HepG2 (cell line): ENCODE results near the gene ELP5. TPM values are rescaled to one million over a fixed set of nuclear protein-coding genes. Genes with fewer than 3 reads are reported as not detected.

ENCODE experiments used
- ATAC-seq: fragments of 200-7000 bp; cut with Tn5 transposase; 3 replicates; pipeline ENCODE4 v1.9.1; 2020; ENCODE audit warnings: mild to moderate bottlenecking, moderate library complexity
- BruUV-seq: library from RNA; stranded (reverse); fragments of 400-500 nt; replicated peaks from 2 replicates; lab custom pipeline; 2021; lab: Mats Ljungman, UMichigan
- CTCF ChIA-PET: fragments of 300-600 bp; formaldehyde crosslinking; extraction: SDS; loops from one replicate; lab custom pipeline; 2021; ENCODE audit warnings: low total read pairs, inconsistent platforms, low intra/inter-chr PET ratio; lab: Yijun Ruan, JAX
- POLR2A ChIA-PET: fragments of 350-600 bp; sonication (Branson Sonifier 250); formaldehyde crosslinking; loops from one replicate; lab custom pipeline; 2020; ENCODE audit warnings: antibody characterized with exemption, inconsistent platforms; lab: Yijun Ruan, JAX
- DNase-seq: peaks from one replicate; pipeline ENCODE4 v3.0.0-alpha.2; 2015; ENCODE audit warnings: low spot score
- FAIRE-seq: peaks from 3 replicates; lab custom pipeline; 2011; peaks lifted over from hg19 to GRCh38; lab: Jason Lieb, UNC
- H2AFZ ChIP-seq: one replicate; pipeline ENCODE4 v1.6.1; 2011; ENCODE audit warnings: low read length, inconsistent platforms
- H3K27ac ChIP-seq: fragments of 300-600 bp; 3 replicates; pipeline ENCODE4 v1.8.0; 2011; ENCODE audit warnings: mixed run types, mild to moderate bottlenecking, mixed read lengths, low read length, inconsistent platforms; ENCODE audit not compliant: insufficient read depth; ENCODE audit errors: extremely low read length
- H3K27me3 ChIP-seq, 2 experiments: fragments of 200-600 bp in 1 of 2; 2 replicates in 1 of 2; 3 replicates in 1 of 2; pipeline versions ENCODE4 v1.6.0 to v1.8.0; 2011; ENCODE audit warnings: low read length in 2 of 2, mild to moderate bottlenecking in 2 of 2, moderate library complexity in 2 of 2, inconsistent platforms in 1 of 2; ENCODE audit not compliant: insufficient read depth in 2 of 2, control insufficient read depth in 1 of 2
- H3K36me3 ChIP-seq, 2 experiments: fragments of 200-600 bp in 1 of 2; replicated peaks in 1 of 2; 2 replicates in 1 of 2; 3 replicates in 1 of 2; pipeline versions ENCODE4 v1.5.1 to v1.8.0; 2011; ENCODE audit warnings: low read length in 2 of 2, inconsistent platforms in 1 of 2; ENCODE audit not compliant: insufficient read depth in 2 of 2, control insufficient read depth in 1 of 2
- H3K4me1 ChIP-seq: 2 replicates; pipeline ENCODE4 v1.5.1; 2012; ENCODE audit warnings: low read length, inconsistent platforms; ENCODE audit not compliant: insufficient read depth
- H3K4me2 ChIP-seq: 2 replicates; pipeline ENCODE4 v1.6.0; 2011; ENCODE audit warnings: low read depth, low read length, inconsistent platforms
- H3K4me3 ChIP-seq, 3 experiments: fragments of 200-600 bp in 1 of 3; sonication (generic), shearing (Covaris generic) in 1 of 3; replicated peaks in 1 of 3; 2 replicates each; pipeline ENCODE4 v1.5.1; 2011 to 2016; ENCODE audit warnings: low read length in 3 of 3, inconsistent platforms in 2 of 3, low read depth in 2 of 3, mild to moderate bottlenecking in 2 of 3, control low read depth in 1 of 3, mixed read lengths in 1 of 3; ENCODE audit not compliant: insufficient read depth in 1 of 3
- H3K79me2 ChIP-seq: one replicate; pipeline ENCODE4 v1.6.1; 2011; ENCODE audit warnings: low read length, inconsistent platforms; ENCODE audit not compliant: insufficient read depth
- H3K9ac ChIP-seq: 2 replicates; pipeline ENCODE4 v1.6.0; 2011; ENCODE audit warnings: mild to moderate bottlenecking, low read depth, low read length, inconsistent platforms; ENCODE audit not compliant: insufficient read depth
- H3K9me3 ChIP-seq: 2 replicates; pipeline ENCODE4 v1.5.1; 2012; ENCODE audit warnings: mild to moderate bottlenecking, low read length
- H4K20me1 ChIP-seq: 2 replicates; pipeline ENCODE4 v1.6.0; 2011; ENCODE audit warnings: inconsistent platforms, mild to moderate bottlenecking, low read length, moderate library complexity; ENCODE audit not compliant: insufficient read depth
- EEA1 ChIP-seq: sonication (generic); formaldehyde crosslinking; IDR thresholded peaks from 2 replicates; pipeline ENCODE4 v1.5.1; 2020; ENCODE audit warnings: mild to moderate bottlenecking, missing genetic modification reagents, borderline replicate concordance
- FOXO1 ChIP-seq: sonication (generic); formaldehyde crosslinking; IDR thresholded peaks from 2 replicates; pipeline ENCODE4 v1.4.0; 2020; ENCODE audit warnings: missing genetic modification reagents
- GFI1 ChIP-seq: sonication (generic); formaldehyde crosslinking; IDR thresholded peaks from 2 replicates; pipeline ENCODE4 v1.5.0; 2020; ENCODE audit warnings: missing genetic modification reagents, mild to moderate bottlenecking, borderline replicate concordance
- HHEX ChIP-seq: IDR thresholded peaks from 2 replicates; pipeline ENCODE4 v1.6.1; 2016; ENCODE audit warnings: control low read depth
- KAT7 ChIP-seq: IDR thresholded peaks from 2 replicates; pipeline ENCODE4 v1.6.1; 2018; ENCODE audit warnings: borderline replicate concordance, missing compliant biosample characterization
- KLF6 ChIP-seq: IDR thresholded peaks from 2 replicates; pipeline ENCODE4 v1.8.0; 2016; ENCODE audit warnings: missing biosample characterization, missing genetic modification reagents
- NR3C1 ChIP-seq: sonication (generic); formaldehyde crosslinking; IDR thresholded peaks from 2 replicates; pipeline ENCODE4 v1.4.0; 2020; ENCODE audit warnings: missing genetic modification reagents
- PHB2 ChIP-seq: fragments of 450-650 bp; IDR thresholded peaks from 2 replicates; pipeline ENCODE4 v1.6.1; 2018; ENCODE audit not compliant: partially characterized antibody
- PHF20 ChIP-seq: sonication (generic); formaldehyde crosslinking; IDR thresholded peaks from 2 replicates; pipeline ENCODE4 v1.5.0; 2020; ENCODE audit warnings: mild to moderate bottlenecking, missing genetic modification reagents
- SMAD9 ChIP-seq: sonication (generic); formaldehyde crosslinking; IDR thresholded peaks from 2 replicates; pipeline ENCODE4 v1.5.1; 2020; ENCODE audit warnings: mild to moderate bottlenecking, missing genetic modification reagents
- ZFP37 ChIP-seq: sonication (generic); formaldehyde crosslinking; IDR thresholded peaks from 2 replicates; pipeline ENCODE4 v1.4.0; 2020; ENCODE audit warnings: missing genetic modification reagents, borderline replicate concordance
- ZNF781 ChIP-seq: sonication (generic); formaldehyde crosslinking; IDR thresholded peaks from 2 replicates; pipeline ENCODE4 v1.5.1; 2020; ENCODE audit warnings: borderline replicate concordance, mild to moderate bottlenecking, missing genetic modification reagents; ENCODE audit errors: not compliant biosample characterization
- ZNF790 ChIP-seq: sonication (generic); formaldehyde crosslinking; IDR thresholded peaks from 2 replicates; pipeline ENCODE4 v1.8.0; 2022; ENCODE audit warnings: missing genetic modification reagents, mild to moderate bottlenecking, borderline replicate concordance
- WGBS: methylation state at CpG from one replicate; pipeline ENCODE4 v1.1.6; 2017; ENCODE audit warnings: low lambda C conversion rate; 5-methylcytosine and 5-hydroxymethylcytosine counted together
- in situ Hi-C: cut with HindIII; loops from 2 replicates; pipeline ENCODE4 v1.10.0; 2017; ENCODE audit warnings: low pct_unique_long_range_greater_than_20kb; ENCODE audit not compliant: extremely low pct_ligation_motif_present
- intact Hi-C: fragments of 100-400 bp; cut with micrococcal nuclease; formaldehyde crosslinking; loops from one replicate; pipeline ENCODE4 v1.10.0; 2022; ENCODE audit not compliant: unreplicated experiment
- polyA plus RNA-seq, 8 experiments: library from polyadenylated mRNA; depleted of rRNA in 3 of 8; stranded (reverse) in 7 of 8; unstranded in 1 of 8; fragments of >200 nt; fragmentation: Illumina TruSeq in 4 of 8; extraction: Trizol in 4 of 8; gene quantifications; 2 replicates each; pipeline versions ENCODE4 v1.2.1 to v1.2.3, GENCODE V29; 2011 to 2016; ENCODE audit warnings: low read depth in 4 of 8, missing spikeins in 1 of 8, mixed read lengths in 1 of 8; ENCODE audit not compliant: insufficient read depth in 1 of 8
- total RNA-seq, 5 experiments: library from RNA; depleted of rRNA; stranded (reverse); fragments of >200 nt; fragmentation: Illumina TruSeq; extraction: Trizol; gene quantifications; 2 replicates each; pipeline ENCODE4 v1.2.3, GENCODE V29; 2016; ENCODE audit warnings: low read depth in 1 of 5
- TF ChIP-seq, protein P1 (sequence below): sonication (generic); formaldehyde crosslinking; IDR thresholded peaks from 2 replicates; pipeline ENCODE4 v1.4.0; 2020; ENCODE audit warnings: missing genetic modification reagents, mild to moderate bottlenecking, borderline replicate concordance
- TF ChIP-seq, protein P2 (sequence below): sonication (generic); formaldehyde crosslinking; IDR thresholded peaks from 2 replicates; pipeline ENCODE4 v1.5.0; 2020; ENCODE audit warnings: mild to moderate bottlenecking, missing genetic modification reagents, borderline replicate concordance
- TF ChIP-seq, protein P3 (sequence below): sonication (generic); formaldehyde crosslinking; conservative IDR thresholded peaks from 2 replicates; pipeline ENCODE4 v1.4.0; 2020; ENCODE audit warnings: missing genetic modification reagents

ELP5 gene
- total and polyA plus RNA-seq, 2 of the 13 experiments (the other 11 are each of a cell fraction or from before 2014, with no cell fraction given) = 67.6 to 69.8 TPM

DNA sequence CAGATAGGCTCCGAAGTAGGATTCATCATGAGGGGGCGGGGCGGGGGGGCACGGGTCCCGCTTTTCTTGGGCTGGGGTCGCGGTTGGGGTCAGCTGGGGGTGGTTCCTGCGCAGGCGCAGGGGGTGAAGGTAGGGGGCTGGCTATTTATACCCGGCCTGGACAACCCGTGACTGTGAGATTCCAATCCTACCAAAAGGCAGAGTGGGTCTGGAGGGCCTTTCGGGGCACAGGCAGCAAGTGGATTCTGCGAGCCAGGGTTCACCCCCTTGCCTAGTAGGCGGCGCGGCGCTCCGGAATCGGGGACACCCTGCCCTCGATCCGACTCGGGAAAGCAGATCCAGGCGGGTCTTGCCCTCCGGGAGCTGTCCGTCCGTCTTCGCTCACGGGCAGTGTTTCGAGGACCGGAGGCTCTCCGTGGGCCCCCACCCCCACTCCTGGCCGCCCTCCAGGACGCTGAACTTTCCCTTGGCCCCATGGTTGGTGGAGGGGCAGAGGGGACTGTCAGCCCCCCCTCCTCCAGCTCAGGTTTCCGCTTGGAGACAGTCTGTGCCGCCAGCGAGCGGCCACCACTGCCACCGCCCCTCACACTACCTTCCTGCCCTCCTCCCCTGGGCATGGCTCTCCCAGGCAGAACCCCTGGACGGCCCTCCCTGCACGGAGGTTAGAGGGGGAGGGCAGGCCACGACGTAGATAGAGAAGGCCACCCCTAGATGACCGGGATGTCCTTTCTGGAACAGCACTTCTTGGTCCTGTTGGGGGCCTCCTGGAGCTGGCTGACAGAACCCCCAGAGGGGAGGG lies 30.1 kb downstream of the ELP5 start (continued):
- TF ChIP-seq ZFP37 (CRISPR knock-in tag) (no peak), KAT7 (no peak), FOXO1 (CRISPR knock-in tag) (no peak), HHEX (CRISPR knock-in tag) (no peak), PHF20 (CRISPR knock-in tag) (no peak), EEA1 (CRISPR knock-in tag) (no peak), KLF6 (CRISPR knock-in tag) (no peak)
- TF ChIP-seq, all 625 proteins: peak for 76

DNA sequence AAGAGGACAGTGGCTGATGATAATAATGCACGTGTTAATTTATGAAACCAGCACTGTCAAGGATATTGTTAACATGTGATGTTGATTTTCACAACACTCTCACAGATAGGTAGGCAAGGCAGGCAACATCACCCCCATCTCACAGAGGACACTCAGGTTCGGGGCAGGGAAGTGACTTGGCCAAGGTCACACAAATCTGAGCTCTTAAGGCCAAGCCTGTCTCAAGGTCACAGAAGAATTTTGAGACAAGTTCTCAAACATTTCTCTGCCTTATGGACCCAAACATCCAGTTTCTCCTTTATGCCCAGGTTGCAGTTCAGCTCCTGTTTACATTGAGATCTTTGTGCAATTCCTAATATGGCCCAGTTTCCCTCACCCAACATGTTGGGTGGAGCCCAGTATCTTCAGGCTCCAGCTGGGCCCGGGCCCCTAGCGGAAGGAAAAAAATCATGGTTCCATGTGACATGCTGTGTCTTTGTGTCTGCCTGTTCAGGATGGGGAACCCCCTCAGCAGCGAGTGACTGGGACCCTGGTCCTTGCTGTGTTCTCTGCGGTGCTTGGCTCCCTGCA lies 30.8 kb downstream of the ELP5 start:
- no peak overlapping the region for H2AFZ ChIP-seq
- H3K36me3 ChIP-seq = peaks cover 8 to 9% of the 10 kb centered on the region in 2 experiments; a peak in 4 of 5 replicates
- peak overlapping the region; percentile 80 for H3K9ac ChIP-seq
- no TSS peak for BruUV-seq
- CTCF ChIA-PET = no interaction called here
- no peaks in the 10 kb centered on the region for H3K79me2 ChIP-seq
- FAIRE-seq (peak; percentile 47), DNase-seq (peak; percentile 56), ATAC-seq (peak; percentile 12)
- intact Hi-C loops = loop anchor here (5.0 kb wide), 1 partner anchor 41 kb away; the partner anchor contains the start of gene GABARAP
- peak overlapping the region; percentile 95 for H3K4me2 ChIP-seq
- in situ Hi-C loops = loop anchor here (10.0 kb wide), 1 partner anchor 238 kb away; the partner anchor contains the start of gene SLC16A11
- POLR2A ChIA-PET = interaction anchor here (1.0 to 3.9 kb wide), 14 partner anchors 10 to 274 kb away, joined by 3 to 35 read pairs (median 12); partner anchors contain the start of genes ACADVL, CTDNEP1, DLG4 and ELP5
- 43% methylated on average over 5 of the region's 6 CpGs for WGBS
- H3K27ac ChIP-seq = peak overlapping the region; percentile 71
- peaks cover 38% of the 10 kb centered on the region for H3K4me1 ChIP-seq
- H4K20me1 ChIP-seq = no peaks in the 10 kb centered on the region
- H3K4me3 ChIP-seq = peak overlapping the region; percentile 66 to 87 (median 85)
- no peaks in the 10 kb centered on the region for H3K27me3 ChIP-seq
- no peaks in the 10 kb centered on the region for H3K9me3 ChIP-seq
- TF ChIP-seq SMAD9 (CRISPR knock-in tag) (no peak), PHB2 (no peak), NR3C1 (CRISPR knock-in tag) (no peak), ZNF790 (no peak), GFI1 (0 out of 2 replicates have a peak, but pooled peaks have one; percentile 2), ZNF781 (CRISPR knock-in tag) (no peak)
- TF ChIP-seq, protein P1, sequence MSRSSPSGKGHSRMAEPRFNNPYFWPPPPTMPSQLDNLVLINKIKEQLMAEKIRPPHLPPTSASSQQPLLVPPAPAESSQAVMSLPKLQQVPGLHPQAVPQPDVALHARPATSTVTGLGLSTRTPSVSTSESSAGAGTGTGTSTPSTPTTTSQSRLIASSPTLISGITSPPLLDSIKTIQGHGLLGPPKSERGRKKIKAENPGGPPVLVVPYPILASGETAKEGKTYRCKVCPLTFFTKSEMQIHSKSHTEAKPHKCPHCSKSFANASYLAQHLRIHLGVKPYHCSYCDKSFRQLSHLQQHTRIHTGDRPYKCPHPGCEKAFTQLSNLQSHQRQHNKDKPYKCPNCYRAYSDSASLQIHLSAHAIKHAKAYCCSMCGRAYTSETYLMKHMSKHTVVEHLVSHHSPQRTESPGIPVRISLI = no peak
- TF ChIP-seq, protein P2, sequence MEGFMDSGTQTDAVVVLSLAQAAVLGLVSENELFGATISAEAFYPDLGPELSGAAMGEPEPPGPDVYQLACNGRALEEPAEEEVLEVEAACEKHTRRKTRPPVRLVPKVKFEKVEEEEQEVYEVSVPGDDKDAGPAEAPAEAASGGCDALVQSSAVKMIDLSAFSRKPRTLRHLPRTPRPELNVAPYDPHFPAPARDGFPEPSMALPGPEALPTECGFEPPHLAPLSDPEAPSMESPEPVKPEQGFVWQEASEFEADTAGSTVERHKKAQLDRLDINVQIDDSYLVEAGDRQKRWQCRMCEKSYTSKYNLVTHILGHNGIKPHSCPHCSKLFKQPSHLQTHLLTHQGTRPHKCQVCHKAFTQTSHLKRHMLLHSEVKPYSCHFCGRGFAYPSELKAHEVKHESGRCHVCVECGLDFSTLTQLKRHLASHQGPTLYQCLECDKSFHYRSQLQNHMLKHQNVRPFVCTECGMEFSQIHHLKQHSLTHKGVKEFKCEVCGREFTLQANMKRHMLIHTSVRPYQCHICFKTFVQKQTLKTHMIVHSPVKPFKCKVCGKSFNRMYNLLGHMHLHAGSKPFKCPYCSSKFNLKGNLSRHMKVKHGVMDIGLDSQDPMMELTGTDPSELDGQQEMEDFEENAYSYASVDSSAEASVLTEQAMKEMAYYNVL = no peak
- TF ChIP-seq, protein P3, sequence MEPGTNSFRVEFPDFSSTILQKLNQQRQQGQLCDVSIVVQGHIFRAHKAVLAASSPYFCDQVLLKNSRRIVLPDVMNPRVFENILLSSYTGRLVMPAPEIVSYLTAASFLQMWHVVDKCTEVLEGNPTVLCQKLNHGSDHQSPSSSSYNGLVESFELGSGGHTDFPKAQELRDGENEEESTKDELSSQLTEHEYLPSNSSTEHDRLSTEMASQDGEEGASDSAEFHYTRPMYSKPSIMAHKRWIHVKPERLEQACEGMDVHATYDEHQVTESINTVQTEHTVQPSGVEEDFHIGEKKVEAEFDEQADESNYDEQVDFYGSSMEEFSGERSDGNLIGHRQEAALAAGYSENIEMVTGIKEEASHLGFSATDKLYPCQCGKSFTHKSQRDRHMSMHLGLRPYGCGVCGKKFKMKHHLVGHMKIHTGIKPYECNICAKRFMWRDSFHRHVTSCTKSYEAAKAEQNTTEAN = no peak
